GM19463 (cell line): ENCODE measurements around the gene OLAH.

ENCODE experiments used
- ATAC-seq: cut with Tn5 transposase; IDR thresholded peaks from one replicate; pipeline ENCODE4 v1.9.1; 2021; ENCODE audit warnings: mild to moderate bottlenecking, moderate library complexity; ENCODE audit not compliant: unreplicated experiment

The OLAH gene

GRCh38 chr10:15068802-15069201, 25.1 kb downstream of the OLAH start:
- no peak for ATAC-seq

GRCh38 chr10:15069230-15069629, 25.5 kb downstream of the OLAH start:
- ATAC-seq = no peak

GRCh38 chr10:15072358-15072757, 28.6 kb downstream of the OLAH start:
- no peak for ATAC-seq

- ATAC-seq = no peak
Observed at GRCh38 chr10:15075421-15075820, 31.7 kb downstream of the OLAH start.

- no peak for ATAC-seq
Observed at GRCh38 chr10:15083674-15084501, 40.1 kb downstream of the OLAH start.

GRCh38 chr10:15084502-15084922, 40.8 kb downstream of the OLAH start:
- ATAC-seq = no peak

- ATAC-seq = peak; percentile 99
Observed at GRCh38 chr10:15088428-15089261, 44.9 kb downstream of the OLAH start, which contains the start of gene ACBD7. Gene ACBD7, minus strand, starts transcription at chr10:15088776. Its CDS starts 48 bp downstream, at chr10:15088728.

GRCh38 chr10:15091418-15091817, 47.7 kb downstream of the OLAH start:
- ATAC-seq = no peak

- ATAC-seq = no peak
Observed at GRCh38 chr10:15092855-15093408, 49.2 kb downstream of the OLAH start.

GRCh38 chr10:15096661-15097010, 52.9 kb downstream of the OLAH start:
- ATAC-seq = peak; percentile 4

- peak; percentile 85 for ATAC-seq
Observed at GRCh38 chr10:15097011-15097812, 53.5 kb downstream of the OLAH start, which contains the start of gene RPP38. Gene RPP38, plus strand, starts transcription at chr10:15097355. Its CDS starts 5,960 bp downstream, at chr10:15103315.

- ATAC-seq = no peak
Observed at GRCh38 chr10:15099886-15100285, 56.1 kb downstream of the OLAH start.

GRCh38 chr10:15103513-15103912, 59.8 kb downstream of the OLAH start:
- no peak for ATAC-seq

- ATAC-seq = peak; percentile 81
Observed at GRCh38 chr10:15106352-15107013, 62.7 kb downstream of the OLAH start.

- no peak for ATAC-seq
Observed at GRCh38 chr10:15112657-15113056, 68.9 kb downstream of the OLAH start.

- ATAC-seq = no peak
Observed at GRCh38 chr10:15113766-15114165, 70.0 kb downstream of the OLAH start.

- no peak for ATAC-seq
Observed at GRCh38 chr10:15116225-15116624, 72.5 kb downstream of the OLAH start.

GRCh38 chr10:15118615-15119014, 74.9 kb downstream of the OLAH start:
- no peak for ATAC-seq

GRCh38 chr10:15120523-15120922, 76.8 kb downstream of the OLAH start:
- no peak for ATAC-seq

GRCh38 chr10:15121707-15122106, 78.0 kb downstream of the OLAH start:
- ATAC-seq = no peak
